Right lobe of liver (tissue), 4 donors: ENCODE measurements around the gene KLHL2.

ENCODE experiments used
- CTCF ChIP-seq, 4 donors: fragments of 200-600 bp in 3 of 4; fragments of 450-650 bp in 1 of 4; IDR thresholded peaks; one replicate each; pipeline versions ENCODE4 v1.5.1 to v1.8.0; 2016 to 2022; ENCODE audit warnings: antibody characterized with exemption in 4 of 4, mild to moderate bottlenecking in 2 of 4
- POLR2A ChIP-seq: fragments of 450-650 bp; IDR thresholded peaks from one replicate; pipeline ENCODE4 v1.6.1; 2017; ENCODE audit warnings: antibody characterized with exemption, mild to moderate bottlenecking
- donor health status: DM: no; HTN: no; CAD: no.
- donor health status: DM: no; HTN: no; CAD: no.
- donor health status: DM: no; HTN: yes; CAD: no.

GRCh38 chr4:165361810-165362209 lies 154.4 kb downstream of the KLHL2 start:
- TF ChIP-seq POLR2A = no peak
- TF ChIP-seq CTCF (IDR thresholded peaks at IDR 0.05) = no peak
